Common myeloid progenitor, CD34-positive (primary cell): Measurements from ENCODE around the gene TBCD.

Source experiments
- CTCF ChIA-PET: fragments of 350-600 bp; sonication (Branson Sonifier 250); formaldehyde crosslinking; loops from one replicate; lab custom pipeline; 2021; ENCODE audit warnings: antibody characterized with exemption; lab: Charles Lee
- POLR2A ChIA-PET: fragments of 350-600 bp; sonication (Branson Sonifier 250); formaldehyde crosslinking; loops from one replicate; lab custom pipeline; 2021; ENCODE audit warnings: antibody characterized with exemption; lab: Charles Lee
- DNase-seq, 3 donors: peaks; one replicate each; pipeline versions ENCODE4 v3.0.0 to v3.0.0-alpha.2; 2013
- H3K27ac ChIP-seq, 2 experiments: 1 replicate in 1 of 2; 2 replicates in 1 of 2; pipeline ENCODE4 v1.7.0; 2013; ENCODE audit warnings: inconsistent platforms in 2 of 2, low read length in 2 of 2, mild to moderate bottlenecking in 2 of 2, low read depth in 1 of 2, moderate library complexity in 1 of 2; ENCODE audit not compliant: severe bottlenecking in 2 of 2, insufficient read depth in 1 of 2, poor library complexity in 1 of 2
- H3K27me3 ChIP-seq, 5 experiments: replicated peaks in 2 of 5; 1 replicate in 3 of 5; 2 replicates in 2 of 5; pipeline versions ENCODE4 v1.6.1 to v1.7.0; 2013; ENCODE audit warnings: low read length in 4 of 5, mild to moderate bottlenecking in 2 of 5, moderate library complexity in 2 of 5, inconsistent platforms in 1 of 5; ENCODE audit not compliant: insufficient read depth in 5 of 5, control insufficient read depth in 4 of 5
- H3K36me3 ChIP-seq, 4 experiments: 1 replicate in 2 of 4; 2 replicates in 2 of 4; pipeline versions ENCODE4 v1.6.1 to v1.7.0; 2013; ENCODE audit warnings: low read length in 3 of 4, control low read depth in 1 of 4, mild to moderate bottlenecking in 1 of 4; ENCODE audit not compliant: control insufficient read depth in 4 of 4, insufficient read depth in 4 of 4
- H3K4me1 ChIP-seq, 4 experiments: 1 replicate in 3 of 4; 2 replicates in 1 of 4; pipeline versions ENCODE4 v1.6.1 to v1.7.1; 2013; ENCODE audit warnings: low read length in 3 of 4, mild to moderate bottlenecking in 3 of 4, control low read depth in 1 of 4, inconsistent platforms in 1 of 4, moderate library complexity in 1 of 4; ENCODE audit not compliant: control insufficient read depth in 4 of 4, insufficient read depth in 4 of 4; ENCODE audit errors: control extremely low read depth in 1 of 4
- H3K4me3 ChIP-seq, 7 experiments: 1 replicate in 4 of 7; 2 replicates in 3 of 7; pipeline versions ENCODE4 v1.5.1 to v1.7.0; 2013; ENCODE audit warnings: mild to moderate bottlenecking in 7 of 7, low read length in 6 of 7, moderate library complexity in 6 of 7, inconsistent platforms in 2 of 7, low read depth in 2 of 7, control low read depth in 1 of 7; ENCODE audit not compliant: insufficient read depth in 4 of 7, control insufficient read depth in 1 of 7; ENCODE audit errors: extremely low read depth in 1 of 7
- H3K9me3 ChIP-seq, 5 experiments: 1 replicate in 4 of 5; 2 replicates in 1 of 5; pipeline versions ENCODE4 v1.6.1 to v1.7.1; 2013; ENCODE audit warnings: low read length in 4 of 5, mild to moderate bottlenecking in 2 of 5, inconsistent platforms in 1 of 5, low read depth in 1 of 5, moderate library complexity in 1 of 5; ENCODE audit not compliant: control insufficient read depth in 4 of 5, insufficient read depth in 2 of 5; ENCODE audit errors: control extremely low read depth in 1 of 5
- WGBS: methylation state at CpG from one replicate; pipeline ENCODE4 v1.1.5; 2013; ENCODE audit not compliant: insufficient coverage; 5-methylcytosine and 5-hydroxymethylcytosine counted together

Gene TBCD

DNA sequence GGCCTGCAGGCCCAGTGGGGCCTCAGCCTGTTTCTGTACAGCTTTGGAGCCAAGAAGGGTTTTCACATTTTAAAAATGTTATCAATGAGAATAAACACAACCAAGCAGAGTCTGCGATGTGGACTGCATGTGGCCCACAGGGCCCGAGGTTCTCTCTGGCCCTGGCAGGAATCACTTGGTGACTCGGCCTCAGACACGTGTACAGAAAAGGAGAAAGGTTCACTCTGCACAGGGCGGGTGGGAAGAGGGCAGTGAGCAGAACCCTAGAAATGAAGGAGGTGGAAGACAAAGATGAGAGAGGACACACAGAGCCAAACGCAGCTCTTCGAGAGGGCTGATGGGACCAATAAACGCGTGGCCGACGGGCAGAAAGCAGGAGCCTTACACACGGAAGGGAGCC, 99.5 kb downstream of the TBCD start:
- no peak for DNase-seq
- peaks cover 0 to 4% (median 2%) of the 10 kb centered on the region in 4 experiments for H3K36me3 ChIP-seq
- H3K4me1 ChIP-seq, result peaks cover 0 to 8% (median 6%) of the 10 kb centered on the region in 4 experiments
- POLR2A ChIA-PET, result no interaction called here
- CTCF ChIA-PET, result interaction anchor here (0.9 kb wide), 1 partner anchor 12 kb away, joined by 3 read pairs; no protein-coding TSS in a partner anchor
- H3K27me3 ChIP-seq, result no peaks in the 10 kb centered on the region
- no peak overlapping the region for H3K27ac ChIP-seq
- no peak overlapping the region for H3K4me3 ChIP-seq
- WGBS, result 99% methylated on average over 11 of the region's 12 CpGs
- no peaks in the 10 kb centered on the region for H3K9me3 ChIP-seq

DNA sequence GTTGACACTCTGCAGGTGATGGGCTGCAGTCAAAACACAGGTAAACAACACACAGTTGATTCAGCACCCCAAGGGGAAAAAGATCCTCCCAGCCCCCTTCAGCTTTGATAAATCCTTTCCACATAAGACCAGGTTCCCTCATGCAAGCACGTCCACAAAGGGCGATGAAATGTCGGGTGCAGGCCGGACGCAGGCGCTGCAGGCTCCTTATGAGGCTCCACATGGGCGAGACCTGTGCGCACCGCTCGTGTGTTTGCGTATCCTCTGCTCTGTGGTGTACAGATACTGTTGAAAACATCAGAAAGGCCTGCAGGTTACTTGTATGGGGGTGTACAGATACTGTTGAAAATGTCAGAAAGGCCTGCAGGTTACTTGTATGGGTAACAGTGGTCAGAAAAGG, 102.4 kb downstream of the TBCD start:
- Histone ChIP-seq H3K27ac (no peak overlapping the region), H3K4me1 (peaks cover 0 to 20% (median 16%) of the 10 kb centered on the region in 4 experiments), H3K9me3 (no peaks in the 10 kb centered on the region), H3K36me3 (peaks cover 0 to 3% (median 2%) of the 10 kb centered on the region in 4 experiments), H3K4me3 (no peak overlapping the region), H3K27me3 (no peaks in the 10 kb centered on the region)
- POLR2A ChIA-PET, result no interaction called here
- no peak for DNase-seq
- 98% methylated on average over 11 of the region's 11 CpGs for WGBS
- CTCF ChIA-PET, result interaction anchor here (1.7 kb wide), 1 partner anchor 9 kb away, joined by 5 read pairs; no protein-coding TSS in a partner anchor

DNA sequence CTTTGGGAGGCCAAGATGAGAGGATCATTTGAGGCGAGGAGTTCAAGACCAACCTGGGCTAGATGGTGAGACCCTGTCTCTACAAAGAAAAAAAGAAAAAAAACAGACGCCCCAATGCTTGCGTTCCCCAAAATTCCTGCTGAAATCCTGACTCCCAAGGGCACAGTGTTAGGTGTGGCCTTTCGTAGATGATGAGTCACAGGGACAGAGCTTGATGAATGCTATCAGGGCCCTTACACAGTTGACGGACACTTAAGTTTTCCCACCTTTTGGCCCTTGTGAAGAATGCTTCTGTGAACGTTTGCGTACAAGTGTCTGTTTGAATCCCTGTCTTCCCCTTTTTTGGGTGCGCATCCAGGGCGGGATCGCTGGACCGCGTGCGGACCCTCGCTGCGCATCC, 104.5 kb downstream of the TBCD start:
- Histone ChIP-seq H3K27ac (no peak overlapping the region), H3K4me1 (peaks cover 0 to 32% (median 29%) of the 10 kb centered on the region in 4 experiments), H3K27me3 (no peaks in the 10 kb centered on the region), H3K9me3 (no peaks in the 10 kb centered on the region), H3K36me3 (peaks cover 0 to 3% (median 2%) of the 10 kb centered on the region in 4 experiments), H3K4me3 (no peak overlapping the region)
- WGBS, result 89% methylated on average over 9 of the region's 15 CpGs
- CTCF ChIA-PET, result interaction anchor here (1.0 kb wide), 1 partner anchor 20 kb away, joined by 3 read pairs; no protein-coding TSS in a partner anchor
- POLR2A ChIA-PET, result no interaction called here
- DNase-seq, result no peak

DNA sequence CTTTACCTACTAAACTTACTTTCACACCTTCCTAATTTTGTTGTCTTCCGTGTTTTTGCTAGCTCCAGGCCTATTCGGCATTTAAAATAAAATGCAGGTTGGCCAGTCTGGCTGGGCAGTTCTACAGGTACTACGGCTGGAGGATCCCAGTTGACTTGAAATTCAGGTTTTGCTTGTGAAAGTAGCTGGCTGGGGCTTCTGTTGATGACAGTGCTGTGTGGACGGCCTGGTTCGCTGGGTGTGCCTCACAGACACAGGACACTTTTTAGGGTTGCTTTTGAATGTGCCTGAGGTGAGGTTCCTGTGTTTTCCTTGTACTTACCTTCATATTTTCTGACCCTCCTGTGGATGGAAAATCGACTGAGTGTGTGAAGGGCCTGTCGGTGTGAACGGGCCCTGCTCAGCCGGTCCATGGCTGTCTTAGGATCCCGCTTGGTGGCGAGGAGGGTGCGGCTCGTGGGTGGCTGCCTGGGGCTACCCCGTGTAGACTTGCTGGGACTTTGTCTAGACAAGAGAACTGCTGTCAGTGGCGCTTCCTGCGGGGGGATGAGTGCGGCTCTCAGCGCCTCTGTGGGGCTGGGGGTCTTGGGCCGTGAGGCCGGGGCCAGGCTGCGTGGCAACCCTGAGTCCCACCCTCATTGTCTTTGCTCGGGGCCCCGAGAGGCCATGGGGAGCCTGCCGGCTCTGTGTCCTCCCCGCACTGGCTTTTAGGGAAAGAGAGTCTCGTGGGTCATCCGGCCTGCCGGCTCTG, 106.7 kb downstream of the TBCD start:
- Histone ChIP-seq H3K4me1 (peaks cover 0 to 38% (median 36%) of the 10 kb centered on the region in 4 experiments), H3K27ac (peak overlapping the region; percentile 50 to 79), H3K27me3 (no peaks in the 10 kb centered on the region), H3K4me3 (no peak overlapping the region), H3K36me3 (peaks cover 0 to 7% (median 0%) of the 10 kb centered on the region in 4 experiments), H3K9me3 (no peaks in the 10 kb centered on the region)
- CTCF ChIA-PET, result interaction anchor here (0.6 to 1.1 kb wide), 3 partner anchors 18 to 54 kb away, joined by 3 read pairs; no protein-coding TSS in a partner anchor
- WGBS, result 91% methylated on average over 27 of the region's 28 CpGs
- POLR2A ChIA-PET, result interaction anchor here (0.6 to 1.4 kb wide), 2 partner anchors 18 to 75 kb away, joined by 3 to 4 read pairs; no protein-coding TSS in a partner anchor
- DNase-seq, result peak in 1 of 3 donors; percentile 33

DNA sequence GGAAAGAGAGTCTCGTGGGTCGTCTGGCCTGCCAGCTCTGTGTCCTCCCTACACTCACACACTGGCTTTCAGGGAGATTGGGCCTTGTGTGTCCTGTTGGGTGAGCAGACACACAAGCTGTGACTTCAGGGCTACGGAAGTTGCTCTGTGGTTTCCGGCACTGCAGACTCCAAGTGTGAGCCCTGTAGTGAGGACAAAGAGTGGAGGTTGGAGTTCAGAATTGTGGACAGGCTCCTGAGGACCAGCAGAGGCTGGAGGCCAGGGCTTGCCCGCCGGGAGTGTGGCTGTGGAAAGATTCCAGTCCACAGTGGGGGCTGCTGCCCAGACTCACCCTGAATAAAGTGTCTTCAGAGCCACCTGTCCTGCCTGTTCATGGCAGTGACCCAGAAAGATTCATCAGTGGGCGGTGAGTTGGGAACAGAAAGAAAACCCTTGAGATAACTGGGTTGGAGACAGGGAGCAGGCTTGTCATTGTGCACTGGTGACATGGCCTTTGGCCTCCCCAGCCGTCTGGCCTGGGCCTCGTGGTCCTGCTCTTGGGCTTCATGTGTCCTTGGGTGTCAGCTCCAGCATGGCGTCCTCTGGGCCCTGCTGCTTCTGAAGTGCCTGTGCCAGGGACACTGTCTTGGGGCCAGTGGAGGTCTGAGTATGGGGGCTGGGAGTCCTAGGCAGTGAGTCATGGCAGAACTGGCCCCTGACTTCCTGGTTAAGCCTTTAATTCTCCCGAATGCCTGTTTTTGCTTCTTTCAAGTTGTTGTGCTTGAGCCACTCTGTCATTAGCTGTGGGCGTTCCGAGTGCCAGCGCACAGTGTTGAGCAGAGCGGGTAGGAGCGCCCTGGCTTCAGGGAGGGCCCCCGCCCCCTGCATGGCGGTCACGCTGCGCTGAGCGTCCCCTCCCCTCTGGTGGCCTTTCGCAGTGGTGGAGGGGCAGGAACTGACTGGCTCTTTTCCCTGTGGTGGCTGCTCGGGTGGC, 107.9 kb downstream of the TBCD start:
- Histone ChIP-seq H3K27ac (peak overlapping the region; percentile 50 to 79), H3K27me3 (no peaks in the 10 kb centered on the region), H3K36me3 (peaks cover 0 to 6% (median 0%) of the 10 kb centered on the region in 4 experiments), H3K9me3 (no peaks in the 10 kb centered on the region), H3K4me3 (peak overlapping the region in 4 of 7 experiments; percentile 29 to 63 (median 40)), H3K4me1 (peaks cover 0 to 50% (median 47%) of the 10 kb centered on the region in 4 experiments)
- WGBS, result 50% methylated on average over 18 of the region's 23 CpGs
- DNase-seq, result peak; percentile 60 to 89 (median 87)
- POLR2A ChIA-PET, result interaction anchor here (0.6 to 1.4 kb wide), 3 partner anchors 17 to 74 kb away, joined by 3 to 4 read pairs (median 4); no protein-coding TSS in a partner anchor
- CTCF ChIA-PET, result interaction anchor here (0.6 to 1.6 kb wide), 4 partner anchors 15 to 58 kb away, joined by 3 to 4 read pairs (median 4); no protein-coding TSS in a partner anchor

DNA sequence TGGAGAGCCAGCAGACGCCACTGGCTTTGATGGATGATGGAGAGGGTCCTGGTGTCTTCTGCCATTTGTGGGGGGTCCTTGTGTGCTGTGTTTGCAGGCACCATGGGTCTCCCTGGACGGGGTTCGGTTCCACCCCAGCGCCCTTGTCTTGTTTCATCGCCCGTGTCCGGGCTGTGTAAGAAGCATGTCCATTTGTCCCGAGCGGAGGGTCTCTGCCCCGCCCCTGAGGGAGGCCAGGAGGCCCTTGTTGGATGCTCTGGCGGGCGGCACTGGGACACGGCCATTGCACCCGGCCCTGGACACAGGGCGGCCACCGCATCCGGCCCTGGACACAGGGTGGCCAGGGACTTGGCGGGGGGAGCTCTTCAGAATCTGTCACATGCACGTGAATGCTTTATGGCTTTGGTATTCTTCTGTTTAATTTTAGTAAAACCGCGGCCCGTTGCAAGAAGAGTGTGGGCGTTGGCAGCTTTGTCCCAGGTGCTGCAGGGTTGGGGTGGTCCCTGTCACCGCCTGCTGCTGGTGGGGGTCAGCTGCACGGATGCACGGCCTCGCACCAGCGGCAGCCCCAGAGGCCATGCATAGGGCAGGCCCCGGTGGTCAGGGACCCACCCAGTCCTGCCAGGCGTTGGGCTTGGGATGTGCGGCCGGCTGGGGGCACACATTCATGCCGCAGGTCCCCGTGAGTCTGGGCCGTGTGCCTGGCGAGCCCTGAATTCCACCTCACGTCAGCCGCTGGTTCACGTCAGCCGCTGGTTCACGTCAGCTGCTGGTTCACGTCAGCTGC, 108.9 kb downstream of the TBCD start:
- ChIA-PET POLR2A (interaction anchor here (0.6 kb wide), 1 partner anchor 25 kb away, joined by 3 read pairs; no protein-coding TSS in a partner anchor), CTCF (interaction anchor here (0.6 to 1.6 kb wide), 7 partner anchors 14 to 102 kb away, joined by 3 to 9 read pairs (median 4); no protein-coding TSS in a partner anchor)
- DNase-seq, result no peak
- WGBS, result 94% methylated on average over 30 of the region's 42 CpGs
- no peaks in the 10 kb centered on the region for H3K9me3 ChIP-seq
- H3K27ac ChIP-seq, result no peak overlapping the region
- peaks cover 0 to 4% (median 0%) of the 10 kb centered on the region in 4 experiments for H3K36me3 ChIP-seq
- H3K4me1 ChIP-seq, result peaks cover 0 to 57% (median 49%) of the 10 kb centered on the region in 4 experiments
- no peaks in the 10 kb centered on the region for H3K27me3 ChIP-seq
- H3K4me3 ChIP-seq, result peak overlapping the region in 4 of 7 experiments; percentile 29 to 63 (median 40)
